Suprapubic skin (tissue), 4 donors: Measurements from ENCODE around the gene SCFD2.

Experiments
- CTCF ChIP-seq, 2 donors: fragments of 200-600 bp in 1 of 2; fragments of 450-650 bp in 1 of 2; sonication (generic) in 1 of 2; IDR thresholded peaks; one replicate each; pipeline ENCODE4 v1.5.1; 2016 to 2019; ENCODE audit warnings: antibody characterized with exemption in 2 of 2, mild to moderate bottlenecking in 1 of 2, moderate library complexity in 1 of 2
- POLR2A ChIP-seq, 2 donors: fragments of 450-650 bp; IDR thresholded peaks; one replicate each; pipeline ENCODE4 v1.6.1; 2017; ENCODE audit warnings: antibody characterized with exemption in 2 of 2, mild to moderate bottlenecking in 2 of 2, moderate library complexity in 2 of 2
- POLR2AphosphoS5 ChIP-seq, 3 donors: sonication (generic); formaldehyde crosslinking; IDR thresholded peaks; one replicate each; pipeline ENCODE4 v1.6.1; 2017; ENCODE audit warnings: antibody characterized with exemption in 3 of 3

- TF ChIP-seq CTCF (IDR thresholded peaks at IDR 0.05) (no peak), POLR2A (IDR thresholded peaks at IDR 0.05) (no peak), POLR2AphosphoS5 (IDR thresholded peaks at IDR 0.05) (no peak)
Measured at GRCh38 chr4:53044651-53044960, 321.3 kb downstream of the SCFD2 start.
